HG03045 (cell line): ENCODE measurements around the gene TBX6.

Experiments used
- ATAC-seq: cut with Tn5 transposase; IDR thresholded peaks from one replicate; pipeline ENCODE4 v1.9.1; 2021; ENCODE audit warnings: mild to moderate bottlenecking, moderate library complexity; ENCODE audit not compliant: unreplicated experiment

Gene TBX6

DNA sequence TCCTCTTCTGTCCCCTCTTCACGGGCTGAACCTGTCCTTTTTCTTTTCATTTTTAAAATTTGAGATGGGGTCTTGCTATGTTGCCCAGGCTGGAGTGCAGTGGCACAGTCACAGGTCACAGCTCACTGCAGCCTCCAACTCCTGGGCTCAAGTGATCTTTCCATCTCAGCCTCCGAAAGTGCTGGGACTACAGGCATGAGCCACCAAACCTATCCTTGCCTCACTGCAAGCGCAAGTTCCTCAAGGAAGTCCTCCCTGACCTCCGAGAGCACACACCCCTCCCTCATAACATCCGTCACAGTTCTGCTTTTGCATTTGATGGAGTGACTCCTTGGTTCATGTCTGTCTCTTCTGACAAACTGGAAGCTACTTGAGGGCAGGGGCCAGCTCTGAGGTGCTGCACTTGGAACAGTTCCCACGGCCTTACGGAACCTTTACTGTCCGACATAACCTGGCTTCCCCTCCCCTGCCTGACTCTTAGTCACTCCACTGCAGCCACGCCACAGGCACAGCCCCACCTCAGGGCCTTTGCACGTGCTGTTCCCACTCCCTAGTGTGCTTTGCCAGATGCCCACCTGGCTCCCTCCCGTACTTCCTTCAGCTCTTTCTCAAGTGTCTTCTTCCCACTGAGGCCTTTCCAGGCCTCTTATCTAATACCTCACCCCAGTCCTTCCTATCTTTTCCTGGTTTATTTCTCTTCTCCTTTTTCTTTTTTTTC, 4.4 kb downstream of the TBX6 start:
- ATAC-seq = no peak

- no peak for ATAC-seq
These were observed 5.2 kb downstream of the TBX6 start for GRCh38 chr16:30086291-30087140.

- ATAC-seq = no peak
These were observed 5.9 kb downstream of the TBX6 start for GRCh38 chr16:30085820-30086219.

DNA sequence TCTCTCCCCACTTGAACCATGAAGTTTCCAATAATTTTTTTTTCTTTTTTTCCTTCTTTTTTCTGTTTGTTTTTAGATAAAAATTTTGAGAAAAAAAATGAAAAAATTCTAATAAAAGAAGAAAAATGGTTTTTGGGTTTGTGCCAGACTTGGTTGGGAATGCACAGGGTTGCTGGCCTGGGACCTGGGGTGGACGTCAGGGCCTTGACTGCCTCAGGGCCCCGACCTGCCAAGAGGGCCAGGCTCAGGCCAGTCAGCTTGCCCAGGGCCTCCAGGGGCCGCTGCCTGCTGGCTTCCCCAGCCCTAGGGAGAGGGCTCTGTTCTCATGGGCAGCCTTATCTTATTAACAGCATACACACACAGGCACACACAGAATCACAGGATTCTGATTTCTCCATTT, 6.5 kb downstream of the TBX6 start:
- no peak for ATAC-seq

DNA sequence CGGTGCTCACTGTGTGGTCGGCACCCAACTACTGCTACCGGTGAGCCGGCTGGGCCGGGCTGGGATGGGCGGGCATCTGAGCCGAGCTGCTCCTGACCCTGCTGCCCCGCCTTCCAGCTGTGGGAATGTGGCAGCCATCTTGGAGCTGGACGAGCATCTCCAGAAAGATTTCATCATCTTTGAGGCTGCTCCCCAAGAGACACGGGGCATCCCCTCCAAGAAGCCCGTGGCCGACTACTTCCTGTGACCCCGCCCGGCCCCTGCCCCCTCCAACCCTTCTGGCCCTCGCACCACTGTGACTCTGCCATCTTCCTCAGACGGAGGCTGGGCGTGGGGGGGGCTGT, 6.9 kb downstream of the TBX6 start:
- no peak for ATAC-seq

DNA sequence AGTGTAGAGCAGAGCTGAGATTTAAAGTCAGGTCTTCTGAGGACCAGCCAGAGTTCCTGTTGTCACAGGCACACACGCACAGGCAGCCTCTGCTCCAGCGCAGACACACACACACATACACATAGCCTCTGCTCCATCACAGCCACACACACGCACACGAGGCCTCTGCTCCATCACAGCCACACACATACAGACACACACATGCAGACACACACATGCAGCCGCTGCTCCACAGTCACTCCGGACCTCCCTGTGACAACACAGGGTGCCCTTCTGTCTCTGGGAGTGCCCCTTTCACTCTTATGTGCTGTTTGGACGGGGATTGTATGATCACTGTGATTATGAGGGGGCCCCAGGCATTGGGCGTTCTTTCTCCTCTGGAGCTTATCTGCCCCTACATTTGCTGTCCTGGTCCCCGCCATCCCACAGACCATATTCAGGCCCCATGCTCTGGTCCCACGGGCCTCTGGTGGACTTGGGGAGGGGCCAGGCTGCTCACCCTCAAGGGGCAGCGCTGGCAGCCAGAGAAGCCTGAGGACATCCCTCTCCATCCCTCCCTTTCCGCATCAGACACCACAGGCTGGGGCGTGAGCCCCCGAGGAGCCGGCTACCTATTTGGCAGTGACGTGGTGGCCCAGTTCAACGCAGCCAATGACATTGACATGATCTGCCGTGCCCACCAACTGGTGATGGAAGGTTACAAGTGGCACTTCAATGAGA, 7.5 kb downstream of the TBX6 start:
- no peak for ATAC-seq

DNA sequence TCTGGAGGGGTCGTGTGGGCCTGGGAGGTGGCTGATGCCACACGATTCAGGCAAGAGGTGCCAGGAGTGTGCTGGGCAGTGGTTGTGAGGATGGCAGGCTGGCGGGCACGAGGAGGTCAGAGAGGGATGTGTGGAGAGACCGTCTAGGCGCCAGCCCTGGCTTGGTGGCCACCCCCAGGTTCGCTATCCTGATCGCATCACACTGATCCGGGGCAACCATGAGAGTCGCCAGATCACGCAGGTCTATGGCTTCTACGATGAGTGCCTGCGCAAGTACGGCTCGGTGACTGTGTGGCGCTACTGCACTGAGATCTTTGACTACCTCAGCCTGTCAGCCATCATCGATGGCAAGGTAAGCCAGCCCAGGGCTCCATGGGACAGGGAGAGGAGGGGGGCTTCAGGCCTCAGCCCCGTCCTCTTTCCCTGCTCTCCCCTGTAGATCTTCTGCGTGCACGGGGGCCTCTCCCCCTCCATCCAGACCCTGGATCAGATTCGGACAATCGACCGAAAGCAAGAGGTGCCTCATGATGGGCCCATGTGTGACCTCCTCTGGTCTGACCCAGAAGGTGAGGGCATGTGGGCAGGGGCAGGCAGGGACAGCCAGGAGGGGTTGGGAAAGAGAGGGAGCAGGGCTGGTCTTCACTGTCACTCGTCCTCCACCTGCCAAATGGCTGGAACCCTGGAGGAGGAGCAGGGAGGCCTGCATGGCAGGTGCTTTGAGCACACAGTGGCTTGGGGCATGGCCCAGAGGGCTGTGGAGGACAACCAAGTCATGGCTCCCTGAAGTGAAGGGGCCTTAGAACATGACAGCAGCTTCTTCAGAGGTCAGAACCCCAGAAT, 8.3 kb downstream of the TBX6 start:
- ATAC-seq = no peak

DNA sequence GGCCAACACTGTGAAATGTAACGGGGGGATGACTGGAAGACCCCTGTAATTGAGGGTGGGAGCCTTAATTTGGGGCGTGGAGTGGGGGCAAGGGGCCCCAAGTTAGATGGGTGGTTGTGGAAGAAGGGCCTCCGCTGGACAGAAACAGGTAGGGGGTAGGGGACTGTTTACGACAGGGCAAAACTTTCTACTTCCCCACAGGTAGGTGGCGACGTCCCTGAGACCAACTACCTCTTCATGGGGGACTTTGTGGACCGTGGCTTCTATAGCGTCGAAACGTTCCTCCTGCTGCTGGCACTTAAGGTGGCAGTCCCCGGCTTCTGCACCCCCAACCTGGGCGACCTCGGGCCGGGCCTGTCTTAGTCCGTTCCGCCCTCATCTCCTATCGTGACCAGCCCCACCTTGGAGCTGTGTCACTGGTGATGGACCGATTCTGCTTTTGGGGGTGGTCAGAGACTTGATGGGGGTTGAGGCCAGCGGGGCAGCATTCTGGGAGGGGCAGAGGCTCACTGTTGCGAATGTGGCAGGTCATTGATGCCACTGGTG, 9.1 kb downstream of the TBX6 start:
- ATAC-seq = no peak

DNA sequence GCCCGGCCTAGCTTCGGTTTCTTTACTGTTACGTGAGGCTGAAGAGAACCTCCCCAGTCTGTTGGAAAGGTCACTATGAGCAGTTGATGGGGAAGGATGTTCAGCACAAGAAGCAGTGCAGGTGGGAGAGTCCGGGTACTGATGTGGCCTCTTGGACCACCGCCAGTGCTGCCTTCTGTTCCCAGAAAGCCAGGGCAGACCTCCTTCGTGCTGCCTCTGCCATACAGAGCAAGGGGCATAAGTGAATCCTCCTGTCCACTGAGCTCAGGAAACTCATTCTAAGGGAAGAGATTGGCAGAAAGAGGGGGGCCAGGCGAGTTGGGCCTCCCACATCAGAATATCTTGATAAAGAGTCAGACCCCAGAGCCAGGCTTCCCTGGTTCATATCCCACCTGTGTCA, 12.2 kb downstream of the TBX6 start:
- no peak for ATAC-seq

- ATAC-seq = no peak
These were observed 13.0 kb downstream of the TBX6 start for GRCh38 chr16:30078744-30079143.

- no peak for ATAC-seq
These were observed 14.1 kb downstream of the TBX6 start for GRCh38 chr16:30077656-30078055.

DNA sequence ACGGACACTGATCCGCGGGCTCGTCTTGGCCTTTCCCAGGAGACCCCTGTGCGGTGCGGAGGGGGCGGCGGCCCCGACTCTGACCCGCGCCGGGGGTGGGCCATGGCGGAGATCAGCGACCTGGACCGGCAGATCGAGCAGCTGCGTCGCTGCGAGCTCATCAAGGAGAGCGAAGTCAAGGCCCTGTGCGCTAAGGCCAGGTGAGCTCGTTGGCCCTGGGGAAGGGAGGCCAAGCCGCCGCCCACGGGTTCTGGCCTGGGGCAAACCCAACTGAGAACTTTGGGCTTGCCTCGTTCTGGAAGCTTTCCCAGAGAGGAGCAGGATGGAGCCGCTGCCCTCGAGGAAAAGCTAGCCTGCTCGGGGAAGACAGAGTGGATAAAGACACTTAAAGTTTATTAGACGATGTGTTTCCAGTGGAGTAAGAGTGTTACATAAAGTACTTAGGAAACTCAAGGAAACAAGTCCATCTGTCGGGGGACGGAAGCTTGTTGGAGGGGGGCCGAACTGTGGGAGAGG, 15.4 kb downstream of the TBX6 start:
- ATAC-seq = peak; percentile 35

DNA sequence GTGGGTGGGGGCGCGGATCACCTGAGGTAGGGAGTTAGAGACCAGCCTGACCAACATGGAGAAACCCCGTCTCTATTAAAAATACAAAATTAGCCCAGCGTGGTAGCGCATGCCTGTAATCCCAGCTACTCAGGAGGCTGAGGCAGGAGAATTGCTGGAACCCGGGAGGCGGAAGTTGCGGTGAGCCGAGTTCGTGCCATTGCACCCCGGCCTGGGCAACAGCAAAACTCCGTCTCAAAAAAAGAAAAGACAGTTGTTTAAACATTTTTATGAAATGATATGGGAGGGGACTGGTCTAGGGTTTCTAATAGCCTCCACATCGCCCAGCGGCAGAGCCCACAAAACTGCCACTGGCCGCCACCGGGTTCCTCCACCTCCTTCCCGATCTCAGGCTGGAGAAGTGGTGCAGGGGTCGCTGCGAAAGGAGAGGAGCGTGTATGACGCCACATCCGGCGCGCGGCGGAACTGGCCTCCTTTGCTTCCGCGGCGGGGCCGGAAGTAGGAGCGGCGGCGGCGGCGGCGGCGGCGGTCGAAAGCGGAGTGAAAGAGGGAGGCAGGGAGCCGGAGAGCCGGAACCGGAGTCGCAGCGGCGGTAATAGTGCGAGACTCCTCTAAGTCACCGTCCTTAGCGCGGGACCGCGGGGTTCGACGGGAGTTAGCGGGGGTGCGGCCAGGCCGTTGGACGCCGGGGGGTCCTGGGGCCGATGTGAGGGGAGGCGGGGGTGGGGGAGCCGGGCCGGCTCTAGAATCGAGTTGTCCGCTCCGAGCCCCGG, 16.0 kb downstream of the TBX6 start, which contains the start of gene PPP4C:
PPP4C (plus strand) TSS at position 492 of the 773 bp plus-strand sequence. CDS start 384 bp downstream, outside the sequence.
- peak; percentile 74 for ATAC-seq

GRCh38 chr16:30070490-30070889, 21.2 kb downstream of the TBX6 start:
- ATAC-seq = no peak

- no peak for ATAC-seq
These were observed 21.9 kb downstream of the TBX6 start for GRCh38 chr16:30069611-30070462.

DNA sequence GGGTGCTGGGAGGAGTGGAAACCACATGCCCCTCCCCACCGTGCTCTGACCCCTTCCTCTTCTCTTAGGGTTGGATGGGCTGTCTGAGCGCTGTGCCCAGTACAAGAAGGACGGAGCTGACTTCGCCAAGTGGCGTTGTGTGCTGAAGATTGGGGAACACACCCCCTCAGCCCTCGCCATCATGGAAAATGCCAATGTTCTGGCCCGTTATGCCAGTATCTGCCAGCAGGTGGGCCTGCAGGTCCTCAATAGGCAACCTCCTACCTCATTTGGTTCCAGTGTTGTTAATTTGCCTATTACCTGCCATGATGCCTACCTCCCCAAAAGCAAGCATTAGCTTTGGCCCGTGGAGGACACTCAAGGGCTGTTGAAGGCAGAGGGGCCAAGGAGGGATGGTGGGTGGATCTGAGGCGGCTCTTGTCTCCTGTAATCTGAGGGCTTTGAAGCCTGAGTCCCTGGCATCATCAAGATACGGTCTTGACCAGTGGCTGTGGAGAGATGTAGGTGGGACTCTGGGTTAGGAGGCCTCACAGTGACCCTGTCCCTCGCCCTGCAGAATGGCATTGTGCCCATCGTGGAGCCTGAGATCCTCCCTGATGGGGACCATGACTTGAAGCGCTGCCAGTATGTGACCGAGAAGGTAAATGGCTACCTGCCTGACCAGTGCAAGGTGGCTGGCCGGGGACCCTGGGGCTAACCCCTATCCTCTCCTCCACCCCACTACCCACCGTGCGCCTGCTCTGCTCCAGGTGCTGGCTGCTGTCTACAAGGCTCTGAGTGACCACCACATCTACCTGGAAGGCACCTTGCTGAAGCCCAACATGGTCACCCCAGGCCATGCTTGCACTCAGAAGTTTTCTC, 22.7 kb downstream of the TBX6 start:
- ATAC-seq = no peak

GRCh38 chr16:30068333-30068732, 23.4 kb downstream of the TBX6 start:
- no peak for ATAC-seq

- ATAC-seq = no peak
These were observed 24.2 kb downstream of the TBX6 start for GRCh38 chr16:30067584-30067916.
